Measurements from ENCODE around the gene SLC35D2. TPM values are rescaled to one million over a fixed set of nuclear protein-coding genes. Genes with fewer than 3 reads are reported as not detected.

SLC35D2 gene
- total RNA-seq, 1 experiment from 2014 or later: 14.6 TPM

- H3K4me1 Mint-ChIP-seq: peaks cover 32% of the 10 kb centered on the region
- H3K27me3 Mint-ChIP-seq (ENCODE audit: low read depth): no peaks in the 10 kb centered on the region; the same call in 1 of the 2 replicates
- H3K9me3 Mint-ChIP-seq: no peaks in the 10 kb centered on the region
- no peak overlapping the region for H3K4me3 Mint-ChIP-seq
- POLR2A ChIA-PET: no interaction called here
- ATAC-seq (no peak), DNase-seq (ENCODE audit: low spot score) (no peak)
- H3K36me3 Mint-ChIP-seq: no peaks in the 10 kb centered on the region; the same call in 1 of the 2 replicates
- H3K27ac Mint-ChIP-seq: no peak overlapping the region
- CTCF ChIA-PET: no interaction called here
- TF ChIP-seq ZBTB21 (CRISPR knock-in tag; IDR thresholded peaks at IDR 0.05; ENCODE audit: borderline replicate concordance) (no peak), SOX15 (CRISPR knock-in tag; IDR thresholded peaks at IDR 0.05) (no peak), PRDM15 (CRISPR knock-in tag; IDR thresholded peaks at IDR 0.05) (no peak), IRF2 (CRISPR knock-in tag; IDR thresholded peaks at IDR 0.05; ENCODE audit: borderline replicate concordance, low read depth) (no peak), HMGA2 (CRISPR knock-in tag; IDR thresholded peaks at IDR 0.05) (no peak), E2F5 (CRISPR knock-in tag; IDR thresholded peaks at IDR 0.05) (no peak), JUN (CRISPR knock-in tag; IDR thresholded peaks at IDR 0.05) (no peak), KAT7 (CRISPR knock-in tag; IDR thresholded peaks at IDR 0.05; ENCODE audit: borderline replicate concordance) (no peak), ERG (CRISPR knock-in tag; IDR thresholded peaks at IDR 0.05) (no peak), ZNF281 (CRISPR knock-in tag; IDR thresholded peaks at IDR 0.05) (no peak), PREB (CRISPR knock-in tag; IDR thresholded peaks at IDR 0.05; ENCODE audit: borderline replicate concordance) (no peak), JAZF1 (CRISPR knock-in tag; IDR thresholded peaks at IDR 0.05) (no peak), ATF6 (CRISPR knock-in tag; IDR thresholded peaks at IDR 0.05) (no peak), NFYB (CRISPR knock-in tag; conservative IDR thresholded peaks at IDR 0.05; ENCODE audit: low read depth) (no peak), AFF4 (CRISPR knock-in tag; IDR thresholded peaks at IDR 0.05; ENCODE audit: borderline replicate concordance) (no peak), NFE2L1 (CRISPR knock-in tag; IDR thresholded peaks at IDR 0.05) (no peak), MAX (CRISPR knock-in tag; IDR thresholded peaks at IDR 0.05) (no peak), IRF1 (CRISPR knock-in tag; IDR thresholded peaks at IDR 0.05) (no peak), E2F4 (CRISPR knock-in tag; IDR thresholded peaks at IDR 0.05; ENCODE audit: borderline replicate concordance, low read depth) (no peak), RORB (CRISPR knock-in tag; IDR thresholded peaks at IDR 0.05) (no peak)
Measured at GRCh38 chr9:96381125-96381524, 2.4 kb downstream of the SLC35D2 start.
